ENCODE results near the gene EDNRA. TPM values are rescaled to one million over a fixed set of nuclear protein-coding genes. Genes with fewer than 3 reads are reported as not detected.

EDNRA gene
- total RNA-seq, 4 donors from 2014 or later, result 3.4 to 18.7 (median 7.7) TPM

DNA sequence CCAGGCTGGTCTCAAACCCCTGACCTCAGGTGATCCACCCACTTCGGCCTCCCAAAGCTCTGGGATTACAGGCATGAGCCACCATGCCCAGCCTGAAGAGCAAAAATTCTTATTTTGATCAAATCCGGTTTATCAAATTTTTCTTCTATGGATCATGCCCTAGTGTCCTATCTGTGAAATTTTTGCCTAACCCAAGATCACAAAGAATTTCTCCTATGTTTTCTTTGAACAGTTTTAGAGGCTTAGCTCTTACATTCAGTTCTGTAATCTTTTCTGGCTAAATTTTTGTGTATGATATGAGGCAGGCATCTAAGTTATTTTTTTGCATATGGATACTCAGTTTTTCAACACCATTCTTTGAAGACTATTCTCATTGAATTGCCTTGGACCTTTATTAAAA, 27.4 kb downstream of the EDNRA start:
- Histone ChIP-seq H3K27ac (no peak overlapping the region), H3K27me3 (no peaks in the 10 kb centered on the region), H3K4me3 (no peak overlapping the region), H3K9me3 (no peaks in the 10 kb centered on the region), H3K36me3 (no peaks in the 10 kb centered on the region), H3K4me1 (no peaks in the 10 kb centered on the region)
- 80 to 100% methylated on average over 1 to 2 of the region's 2 CpGs for WGBS, 2 donors (ENCODE audit: low coverage in 1 of 2)
- no peak for ATAC-seq
- no peak for TF ChIP-seq POLR2AphosphoS5 (IDR thresholded peaks at IDR 0.05)
- no peak for TF ChIP-seq EP300 (IDR thresholded peaks at IDR 0.05)
- TF ChIP-seq CTCF (IDR thresholded peaks at IDR 0.05), result no peak
- no peak for TF ChIP-seq POLR2A (IDR thresholded peaks at IDR 0.05)

- no peaks in the 10 kb centered on the region for H3K9me3 ChIP-seq
- no peak for ATAC-seq
- TF ChIP-seq POLR2AphosphoS5 (IDR thresholded peaks at IDR 0.05) (no peak), CTCF (IDR thresholded peaks at IDR 0.05) (no peak), POLR2A (IDR thresholded peaks at IDR 0.05) (no peak), EP300 (IDR thresholded peaks at IDR 0.05) (no peak)
- H3K4me1 ChIP-seq, result no peaks in the 10 kb centered on the region
- H3K4me3 ChIP-seq, result no peak overlapping the region
- H3K27me3 ChIP-seq, result no peaks in the 10 kb centered on the region
- WGBS, 2 donors (ENCODE audit: low coverage in 1 of 2), result 73 to 92% methylated on average over 2 of the region's 2 CpGs
- H3K27ac ChIP-seq, result no peak overlapping the region
- H3K36me3 ChIP-seq, result no peaks in the 10 kb centered on the region
Measured at GRCh38 chr4:147509386-147509785, 28.5 kb downstream of the EDNRA start.

DNA sequence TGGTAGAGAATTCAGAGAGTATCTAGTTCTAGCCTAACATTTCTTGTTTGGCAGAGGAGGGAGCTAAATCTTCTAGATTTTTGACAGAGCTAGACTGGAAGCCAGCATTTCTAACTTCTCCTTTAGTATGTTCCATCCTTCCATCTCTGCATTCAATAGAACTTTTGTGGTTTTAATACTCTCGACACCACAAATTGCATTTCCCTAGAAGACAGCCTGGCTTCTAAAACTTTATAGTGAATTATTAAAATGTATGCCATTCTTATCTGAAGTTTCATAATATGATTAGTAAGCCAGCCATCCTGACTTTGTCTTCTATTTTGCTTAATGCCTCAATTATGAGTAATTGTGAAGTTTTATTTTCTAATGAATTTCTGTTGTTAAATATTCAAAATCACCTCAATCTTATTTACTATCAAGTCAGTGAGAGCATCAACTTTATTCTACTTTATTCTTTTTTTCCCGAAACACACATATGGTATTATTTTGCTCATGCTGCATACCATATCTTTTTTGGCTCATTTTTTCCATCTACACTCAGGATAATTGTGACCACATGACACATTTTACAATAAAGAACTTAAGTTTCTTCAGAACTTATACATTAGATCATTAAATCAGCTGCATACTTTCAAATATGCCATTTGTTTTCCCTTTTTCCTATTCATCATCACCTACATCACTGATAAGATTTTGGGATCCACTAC, 30.2 kb downstream of the EDNRA start:
- no peak for TF ChIP-seq EP300 (IDR thresholded peaks at IDR 0.05)
- no peak for TF ChIP-seq CTCF (IDR thresholded peaks at IDR 0.05)
- no peak for TF ChIP-seq POLR2A (IDR thresholded peaks at IDR 0.05)
- TF ChIP-seq POLR2AphosphoS5 (IDR thresholded peaks at IDR 0.05), result no peak
- no peaks in the 10 kb centered on the region for H3K9me3 ChIP-seq
- no peak overlapping the region for H3K27ac ChIP-seq
- no peaks in the 10 kb centered on the region for H3K4me1 ChIP-seq
- H3K27me3 ChIP-seq, result no peaks in the 10 kb centered on the region
- no peak overlapping the region for H3K4me3 ChIP-seq
- ATAC-seq, result no peak
- no peaks in the 10 kb centered on the region for H3K36me3 ChIP-seq
- 65 to 90% methylated on average over 2 of the region's 2 CpGs for WGBS, 2 donors (ENCODE audit: low coverage in 1 of 2)

GRCh38 chr4:147513091-147513490, 32.2 kb downstream of the EDNRA start:
- Histone ChIP-seq H3K4me1 (no peaks in the 10 kb centered on the region), H3K27me3 (no peaks in the 10 kb centered on the region), H3K9me3 (no peaks in the 10 kb centered on the region), H3K36me3 (no peaks in the 10 kb centered on the region), H3K27ac (no peak overlapping the region), H3K4me3 (no peak overlapping the region)
- no peak for ATAC-seq
- 80 to 82% methylated on average over 2 of the region's 2 CpGs for WGBS, 2 donors (ENCODE audit: low coverage in 1 of 2)
- TF ChIP-seq CTCF (IDR thresholded peaks at IDR 0.05), result no peak
- no peak for TF ChIP-seq POLR2A (IDR thresholded peaks at IDR 0.05)
- no peak for TF ChIP-seq EP300 (IDR thresholded peaks at IDR 0.05)
- TF ChIP-seq POLR2AphosphoS5 (IDR thresholded peaks at IDR 0.05), result no peak

DNA sequence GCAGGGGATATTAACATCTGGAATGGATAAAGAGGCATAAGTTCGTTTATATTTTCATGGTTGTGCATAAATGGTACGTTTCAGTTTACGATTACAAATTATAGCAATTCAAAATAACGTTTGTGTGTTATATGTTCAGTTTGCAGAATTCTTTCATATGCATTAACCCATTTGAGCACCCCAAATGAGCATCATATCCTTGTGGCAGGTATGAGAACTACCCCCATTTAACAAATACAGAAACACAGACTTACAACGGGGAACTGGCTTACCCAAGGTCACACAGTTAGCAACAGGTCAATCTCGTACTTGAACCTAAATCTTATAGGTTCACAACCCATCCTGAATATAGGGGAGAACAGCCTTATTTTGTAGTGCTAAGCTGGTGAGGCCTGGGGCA, 33.1 kb downstream of the EDNRA start:
- Histone ChIP-seq H3K4me3 (no peak overlapping the region), H3K4me1 (no peaks in the 10 kb centered on the region), H3K36me3 (no peaks in the 10 kb centered on the region), H3K27me3 (no peaks in the 10 kb centered on the region), H3K9me3 (no peaks in the 10 kb centered on the region), H3K27ac (no peak overlapping the region)
- WGBS, 2 donors (ENCODE audit: low coverage in 1 of 2), result 74 to 90% methylated on average over 5 to 6 of the region's 6 CpGs
- TF ChIP-seq POLR2AphosphoS5 (IDR thresholded peaks at IDR 0.05), result no peak
- TF ChIP-seq CTCF (IDR thresholded peaks at IDR 0.05), result no peak
- TF ChIP-seq POLR2A (IDR thresholded peaks at IDR 0.05), result no peak
- TF ChIP-seq EP300 (IDR thresholded peaks at IDR 0.05), result no peak
- no peak for ATAC-seq
